ENCODE measurements around the gene CD9.
A peak's percentile ranks its signal among the peaks of the same experiment; 100 is the strongest.

CD9 gene

DNA sequence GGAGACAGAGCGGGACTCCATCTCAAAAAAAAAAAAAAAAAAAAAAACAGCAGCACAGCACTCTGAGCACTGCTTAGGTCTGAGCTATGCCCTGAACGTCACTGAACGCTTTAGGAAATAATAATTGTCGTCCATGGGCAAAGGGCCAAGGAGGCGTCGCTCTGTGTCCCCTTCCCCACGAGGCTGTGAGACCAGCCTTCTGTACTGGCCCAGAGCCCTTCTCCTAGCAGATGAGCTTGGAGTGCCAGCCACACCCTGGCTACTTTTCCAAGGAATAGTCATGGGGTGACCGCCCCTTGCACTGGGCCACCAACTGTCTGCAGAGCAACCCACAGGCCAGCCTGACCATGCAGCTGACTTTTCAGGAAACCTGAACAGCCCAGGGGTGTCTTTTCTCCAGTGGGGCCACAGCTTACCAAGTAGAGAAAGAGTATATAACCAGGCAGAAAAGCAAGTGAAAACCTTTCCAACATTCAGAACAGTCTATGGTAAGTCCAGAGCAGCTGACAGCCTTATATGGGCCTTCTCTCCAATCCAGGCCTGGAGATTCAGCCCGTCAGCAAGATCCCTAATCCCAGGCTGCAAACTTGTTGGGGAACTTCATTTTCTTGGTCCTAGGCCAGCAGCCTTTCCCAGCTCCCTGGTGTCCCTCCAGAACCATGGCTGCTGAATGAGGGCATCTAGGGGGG is 28.5 kb downstream of the CD9 start:
- peak overlapping the region; percentile 95 for H3K27ac ChIP-seq
- TF ChIP-seq, protein P1, sequence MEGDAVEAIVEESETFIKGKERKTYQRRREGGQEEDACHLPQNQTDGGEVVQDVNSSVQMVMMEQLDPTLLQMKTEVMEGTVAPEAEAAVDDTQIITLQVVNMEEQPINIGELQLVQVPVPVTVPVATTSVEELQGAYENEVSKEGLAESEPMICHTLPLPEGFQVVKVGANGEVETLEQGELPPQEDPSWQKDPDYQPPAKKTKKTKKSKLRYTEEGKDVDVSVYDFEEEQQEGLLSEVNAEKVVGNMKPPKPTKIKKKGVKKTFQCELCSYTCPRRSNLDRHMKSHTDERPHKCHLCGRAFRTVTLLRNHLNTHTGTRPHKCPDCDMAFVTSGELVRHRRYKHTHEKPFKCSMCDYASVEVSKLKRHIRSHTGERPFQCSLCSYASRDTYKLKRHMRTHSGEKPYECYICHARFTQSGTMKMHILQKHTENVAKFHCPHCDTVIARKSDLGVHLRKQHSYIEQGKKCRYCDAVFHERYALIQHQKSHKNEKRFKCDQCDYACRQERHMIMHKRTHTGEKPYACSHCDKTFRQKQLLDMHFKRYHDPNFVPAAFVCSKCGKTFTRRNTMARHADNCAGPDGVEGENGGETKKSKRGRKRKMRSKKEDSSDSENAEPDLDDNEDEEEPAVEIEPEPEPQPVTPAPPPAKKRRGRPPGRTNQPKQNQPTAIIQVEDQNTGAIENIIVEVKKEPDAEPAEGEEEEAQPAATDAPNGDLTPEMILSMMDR (conservative IDR thresholded peaks at IDR 0.05) = no peak
- TF ChIP-seq ZFX (IDR thresholded peaks at IDR 0.05) = peak; percentile 51; the same call in 1 of the 2 replicates

DNA sequence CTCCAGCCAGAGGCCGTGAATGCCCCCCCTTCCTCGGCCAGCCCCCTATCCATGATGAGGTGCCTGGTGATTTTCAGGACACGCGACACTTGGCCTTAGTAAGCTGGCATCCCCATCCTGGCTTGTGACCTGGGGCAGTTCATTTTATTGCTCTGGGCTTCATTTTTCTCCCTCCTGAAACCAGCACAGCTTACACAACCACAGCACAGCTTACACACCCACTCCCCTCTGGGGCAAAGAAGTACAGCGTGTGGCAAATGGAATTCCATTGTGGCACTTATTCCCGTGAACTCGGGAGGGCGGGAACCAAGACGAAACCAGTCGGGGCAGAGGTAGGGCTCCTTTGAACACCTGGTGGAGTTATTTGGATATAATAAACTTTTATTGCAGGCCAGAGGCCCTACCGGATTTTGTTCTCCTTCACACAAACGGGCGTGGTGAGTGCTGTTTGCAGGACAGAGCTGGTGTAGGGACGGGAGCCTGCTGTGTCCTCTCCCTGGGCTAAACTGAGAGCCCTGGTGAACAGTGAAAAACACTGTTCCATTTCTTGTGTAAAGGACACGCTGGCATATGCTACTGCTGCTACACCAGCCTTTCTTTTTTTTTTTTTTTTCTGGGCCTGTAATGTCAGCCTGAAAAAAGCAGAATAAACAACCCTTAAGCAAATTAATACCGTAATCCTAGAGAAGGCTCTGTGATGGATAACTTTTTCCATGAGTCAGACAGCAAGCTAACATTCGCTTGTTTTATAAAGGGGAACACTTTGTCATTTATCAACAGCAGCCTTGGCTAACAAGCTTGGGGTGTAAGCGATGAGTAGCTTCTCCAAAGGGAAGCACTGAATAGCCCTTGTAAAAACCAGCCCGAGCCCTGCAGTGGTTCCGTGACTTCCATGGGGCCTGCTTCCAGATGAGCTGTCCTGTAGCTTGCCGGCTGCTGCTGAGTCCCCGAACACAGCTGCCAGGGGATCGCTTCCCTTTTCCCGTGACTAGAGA is 29.3 kb downstream of the CD9 start:
- TF ChIP-seq, protein P1 (conservative IDR thresholded peaks at IDR 0.05) = no peak
- peak overlapping the region; percentile 95 for H3K27ac ChIP-seq

DNA sequence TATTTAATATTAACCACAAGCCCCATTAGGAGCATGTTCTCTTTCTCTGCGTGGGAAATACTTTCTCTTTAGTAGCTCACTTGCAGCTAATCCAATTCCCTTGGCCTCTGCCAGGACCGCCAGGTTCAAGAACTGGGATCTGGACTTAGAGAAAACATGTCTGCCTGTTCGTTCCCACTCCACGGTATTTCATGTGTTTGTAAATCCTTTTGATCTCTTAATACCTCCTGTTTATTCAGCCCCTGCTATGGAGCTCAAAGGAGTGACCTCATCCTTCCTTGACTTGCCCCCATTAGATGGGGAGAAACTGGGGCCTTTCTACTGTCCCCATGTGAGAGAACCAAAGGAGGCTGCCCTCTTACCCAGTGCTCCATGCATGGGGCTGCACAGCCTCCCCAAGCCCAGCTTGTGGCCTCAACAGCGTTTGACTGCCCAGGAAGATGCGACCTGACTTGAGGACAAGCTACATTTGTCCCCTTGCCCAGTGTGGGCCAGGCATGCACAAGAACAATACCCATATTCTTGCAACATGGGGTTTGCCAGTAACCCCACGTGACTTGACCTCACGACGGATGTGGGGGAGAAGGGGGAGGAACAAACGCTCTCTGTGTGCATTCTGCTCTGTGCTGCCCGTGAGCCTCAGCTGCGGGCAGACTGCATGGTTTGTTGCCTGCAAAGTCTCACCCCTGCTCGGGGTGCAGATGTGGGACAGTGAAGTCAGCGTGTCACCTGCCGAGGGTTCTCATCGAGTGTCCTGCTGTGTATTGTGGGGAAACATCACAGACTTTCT is 30.3 kb downstream of the CD9 start:
- no peak for TF ChIP-seq ZFX (IDR thresholded peaks at IDR 0.05)
- H3K27ac ChIP-seq = peak overlapping the region; percentile 95

DNA sequence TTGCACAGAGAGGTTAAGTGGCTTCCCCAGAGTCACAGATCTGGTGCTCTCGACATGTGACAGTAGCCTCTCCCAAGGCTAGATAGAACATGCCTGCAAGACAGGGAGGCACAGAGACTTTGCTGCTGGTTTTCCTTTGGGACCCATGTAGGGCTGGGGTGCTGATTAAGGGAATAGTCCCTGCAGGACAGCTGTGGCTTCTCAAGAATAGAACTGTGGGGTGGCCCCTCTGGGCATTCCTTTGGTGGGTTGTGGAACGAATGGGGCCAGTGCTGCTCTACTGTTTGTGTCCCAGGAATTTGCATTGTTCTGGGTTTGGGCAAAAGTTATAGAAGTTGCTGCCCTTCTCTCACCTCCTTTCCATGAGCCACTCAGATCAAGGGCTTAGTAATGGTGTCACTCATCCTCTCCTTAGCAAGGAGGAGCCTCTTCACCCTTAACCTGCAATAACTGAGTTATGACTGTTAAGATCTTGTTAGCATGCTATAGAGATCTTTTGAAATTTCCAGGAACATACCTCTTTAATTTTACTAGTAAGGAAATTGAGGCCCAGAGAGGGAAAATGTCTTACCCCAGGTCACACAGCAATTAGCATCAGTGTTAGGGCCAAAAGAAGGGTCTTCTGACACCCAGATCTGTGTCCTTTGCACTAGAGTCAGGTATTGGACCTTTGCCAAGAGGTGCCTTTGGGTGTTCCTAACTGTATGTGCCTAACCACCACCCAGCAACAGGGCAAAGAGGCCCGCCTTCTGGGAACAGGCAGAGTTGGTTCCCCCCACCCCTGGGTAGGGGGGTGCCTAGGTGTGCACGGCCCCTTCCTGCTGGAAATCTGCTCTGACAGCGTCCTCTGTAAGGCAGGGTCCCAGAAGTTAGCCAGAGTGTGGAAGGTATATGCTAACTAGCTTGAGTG is 31.4 kb downstream of the CD9 start:
- H3K27ac ChIP-seq = peak overlapping the region; percentile 95
- TF ChIP-seq, protein P1 (conservative IDR thresholded peaks at IDR 0.05) = no peak
- no peak for TF ChIP-seq ZFX (IDR thresholded peaks at IDR 0.05)

DNA sequence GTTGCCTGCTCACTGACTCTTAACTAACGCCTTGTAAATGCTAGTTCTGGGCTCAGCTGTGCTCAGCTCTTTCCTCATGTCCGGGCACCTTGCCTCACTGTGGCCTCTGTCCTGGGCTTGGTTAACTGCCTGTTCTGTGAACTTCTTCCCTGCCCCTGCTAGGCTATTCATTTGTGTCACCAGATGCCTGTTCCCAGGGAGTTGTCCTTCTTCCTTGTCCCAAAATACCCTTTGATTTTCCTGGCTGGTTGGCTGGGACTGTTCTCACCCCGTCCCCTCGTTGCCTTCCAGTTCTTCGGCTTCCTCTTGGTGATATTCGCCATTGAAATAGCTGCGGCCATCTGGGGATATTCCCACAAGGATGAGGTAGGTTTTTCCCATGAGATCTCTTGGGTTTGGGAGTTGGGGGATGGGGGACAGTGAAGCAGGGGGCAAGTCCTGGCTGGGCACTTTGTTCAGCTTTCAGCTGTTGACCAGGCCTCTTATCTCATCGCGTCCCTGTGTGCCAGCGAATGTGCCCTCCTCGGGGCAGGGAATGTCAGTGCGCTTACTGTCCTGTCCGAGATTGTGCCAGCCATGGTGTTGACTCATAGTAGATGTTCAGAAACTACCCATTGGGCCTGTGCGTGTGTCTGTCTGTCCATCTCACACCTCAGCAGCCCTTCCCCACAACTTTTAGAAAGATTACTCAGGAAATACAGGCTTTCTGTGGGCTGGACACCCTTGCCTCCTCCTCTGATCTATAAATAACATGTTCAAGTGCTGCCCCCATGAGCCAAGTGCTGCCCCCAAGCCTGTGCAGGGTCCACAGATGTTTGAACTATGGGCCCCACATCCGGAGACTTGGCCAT is 33.1 kb downstream of the CD9 start:
- TF ChIP-seq, protein P1 (conservative IDR thresholded peaks at IDR 0.05) = no peak
- peak overlapping the region; percentile 95 for H3K27ac ChIP-seq

DNA sequence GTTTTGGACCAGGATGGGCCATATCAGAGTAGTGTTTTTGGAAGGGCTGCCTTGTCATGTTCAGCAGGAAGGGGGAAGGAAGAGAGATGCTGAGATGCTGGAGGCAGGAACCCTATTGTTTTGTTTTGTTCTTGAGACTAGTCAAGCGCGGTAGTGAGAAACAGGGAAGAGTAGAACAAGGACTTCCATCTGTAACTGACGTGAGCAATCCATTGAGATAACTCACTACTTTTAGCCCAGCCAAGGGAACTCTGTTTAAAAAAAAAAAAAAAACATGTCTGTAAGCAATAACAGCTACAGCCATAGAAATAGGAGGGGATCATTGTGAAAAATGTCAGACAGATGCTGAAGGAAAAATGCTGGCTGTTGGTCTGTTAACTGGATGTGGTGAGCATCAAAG is 34.0 kb downstream of the CD9 start:
- H3K27ac ChIP-seq = peak overlapping the region; percentile 95
- TF ChIP-seq, protein P1 (conservative IDR thresholded peaks at IDR 0.05) = no peak
- TF ChIP-seq ZFX (IDR thresholded peaks at IDR 0.05) = no peak
